SIG-M5 treated with dmso at 0.1 percent for 504 hours (cell line): Measurements from ENCODE around the gene RIT2.

ENCODE experiments used
- DNase-seq: peaks from one replicate; lab custom pipeline; 2025; ENCODE audit not compliant: unreplicated experiment; lab: John Stamatoyannopoulos, UW

The RIT2 gene

GRCh38 chr18:42706029-42706608 lies 409.4 kb downstream of the RIT2 start:
- no peak for DNase-seq
